SK-N-SH (cell line): ENCODE measurements around the gene TANGO6. TPM values are rescaled to one million over a fixed set of nuclear protein-coding genes. Genes with fewer than 3 reads are reported as not detected.

Source experiments
- CTCF ChIA-PET: fragments of 300-600, 350-600 bp; formaldehyde crosslinking; extraction: SDS; loops from one replicate; lab custom pipeline; 2021; lab: Yijun Ruan, JAX
- POLR2A ChIA-PET: fragments of 350-600 bp; sonication (Branson Sonifier 250); formaldehyde crosslinking; extraction: SDS; loops from one replicate; lab custom pipeline; 2020; ENCODE audit warnings: antibody characterized with exemption, inconsistent platforms; lab: Yijun Ruan, JAX
- DNase-seq: peaks from one replicate; pipeline ENCODE4 v3.0.0; 2012
- H2AFZ ChIP-seq: fragments of 200-600 bp; sonication (generic); 2 replicates; pipeline ENCODE4 v1.8.1; 2016; ENCODE audit warnings: antibody characterized with exemption, mild to moderate bottlenecking, low read depth
- H3F3A ChIP-seq: fragments of 200-600 bp; sonication (generic); replicated peaks from 2 replicates; pipeline ENCODE3; 2016; ENCODE audit warnings: antibody characterized with exemption, mild to moderate bottlenecking; ENCODE audit not compliant: insufficient read depth
- H3K27ac ChIP-seq, 2 experiments: fragments of 200-500 bp in 1 of 2; fragments of 200-600 bp in 1 of 2; sonication (Bioruptor generic) in 1 of 2; sonication (generic), shearing (Covaris generic) in 1 of 2; 2 replicates each; pipeline versions ENCODE4 v1.5.1 to v1.6.1; 2014 to 2016; ENCODE audit warnings: low read depth in 2 of 2, inconsistent platforms in 1 of 2, low read length in 1 of 2, mild to moderate bottlenecking in 1 of 2, mixed read lengths in 1 of 2
- H3K27me3 ChIP-seq: fragments of 200-600 bp; sonication (generic), shearing (Covaris generic); 2 replicates; pipeline ENCODE4 v1.6.1; 2016; ENCODE audit warnings: mixed run types; ENCODE audit not compliant: insufficient read depth
- H3K36me3 ChIP-seq, 2 experiments: fragments of 200-500 bp in 1 of 2; fragments of 200-600 bp in 1 of 2; sonication (Bioruptor generic) in 1 of 2; sonication (generic) in 1 of 2; replicated peaks in 1 of 2; 2 replicates each; pipeline versions ENCODE3 to v1.5.1; 2014 to 2016; ENCODE audit warnings: low read length in 1 of 2, mild to moderate bottlenecking in 1 of 2; ENCODE audit not compliant: insufficient read depth in 2 of 2, control insufficient read depth in 1 of 2
- H3K4me1 ChIP-seq, 2 experiments: fragments of 200-500 bp in 1 of 2; fragments of 200-600 bp in 1 of 2; sonication (Bioruptor generic) in 1 of 2; sonication (generic), shearing (Covaris generic) in 1 of 2; 2 replicates each; pipeline versions ENCODE4 v1.5.1 to v1.6.1; 2014 to 2016; ENCODE audit warnings: low read depth in 1 of 2, low read length in 1 of 2, mixed run types in 1 of 2; ENCODE audit not compliant: insufficient read depth in 2 of 2, control insufficient read depth in 1 of 2
- H3K4me2 ChIP-seq: fragments of 200-600 bp; sonication (generic), shearing (Covaris generic); 2 replicates; pipeline ENCODE4 v1.6.1; 2017; ENCODE audit warnings: mixed run types
- H3K4me3 ChIP-seq, 2 experiments: fragments of 200-500 bp in 1 of 2; fragments of 200-600 bp in 1 of 2; sonication (Bioruptor generic) in 1 of 2; sonication (generic), shearing (Covaris generic) in 1 of 2; 2 replicates each; pipeline versions ENCODE4 v1.5.1 to v1.8.1; 2014 to 2016; ENCODE audit warnings: low read depth in 2 of 2, inconsistent platforms in 1 of 2, low read length in 1 of 2, mild to moderate bottlenecking in 1 of 2, mixed read lengths in 1 of 2, moderate library complexity in 1 of 2
- H3K79me2 ChIP-seq: fragments of 200-600 bp; sonication (generic); 2 replicates; pipeline ENCODE4 v1.8.1; 2017; ENCODE audit warnings: mild to moderate bottlenecking; ENCODE audit not compliant: insufficient read depth
- H3K9ac ChIP-seq: fragments of 200-600 bp; sonication (generic); 2 replicates; pipeline ENCODE4 v1.6.1; 2017; ENCODE audit warnings: mixed run types
- H3K9me2 ChIP-seq: fragments of 200-600 bp; sonication (generic); 2 replicates; pipeline ENCODE4 v1.6.1; 2017; ENCODE audit warnings: mixed run types
- H3K9me3 ChIP-seq: fragments of 200-600 bp; sonication (generic); 2 replicates; pipeline ENCODE4 v1.6.1; 2017; ENCODE audit warnings: mixed run types, mild to moderate bottlenecking, moderate library complexity
- H4K20me1 ChIP-seq: fragments of 200-600 bp; sonication (generic); 2 replicates; pipeline ENCODE4 v1.6.1; 2017; ENCODE audit warnings: mild to moderate bottlenecking, mixed run types; ENCODE audit not compliant: insufficient read depth
- CHD2 ChIP-seq: fragments of 150-350 bp; IDR thresholded peaks from 2 replicates; pipeline ENCODE4 v1.6.1; 2018; ENCODE audit warnings: low read length; ENCODE audit not compliant: partially characterized antibody
- ELF1 ChIP-seq: IDR thresholded peaks from 2 replicates; pipeline ENCODE4 v1.4.0; 2012
- EP300 ChIP-seq, 2 experiments: IDR thresholded peaks; 2 replicates each; pipeline versions ENCODE4 v1.4.0 to v1.6.1; 2012; ENCODE audit warnings: borderline replicate concordance in 1 of 2, low read depth in 1 of 2, low read length in 1 of 2
- EZH2phosphoT487 ChIP-seq: fragments of 200-600 bp; sonication (generic); IDR thresholded peaks from 2 replicates; pipeline ENCODE4 v1.6.1; 2017; ENCODE audit warnings: low read depth, mixed run types, mild to moderate bottlenecking, antibody characterized with exemption, moderate library complexity, borderline replicate concordance
- FOSL2 ChIP-seq: IDR thresholded peaks from 2 replicates; pipeline ENCODE4 v1.4.0; 2012; ENCODE audit warnings: low read depth, mild to moderate bottlenecking, moderate library complexity, borderline replicate concordance
- FOXJ3 ChIP-seq: sonication (generic); formaldehyde crosslinking; IDR thresholded peaks from 2 replicates; pipeline ENCODE4 v1.5.1; 2020; ENCODE audit warnings: mild to moderate bottlenecking, missing genetic modification reagents
- FOXM1 ChIP-seq: IDR thresholded peaks from 2 replicates; pipeline ENCODE4 v1.4.0; 2012; ENCODE audit warnings: low read depth, mild to moderate bottlenecking
- GATA2 ChIP-seq: sonication (generic); formaldehyde crosslinking; IDR thresholded peaks from 2 replicates; pipeline ENCODE4 v1.5.0; 2020; ENCODE audit warnings: mild to moderate bottlenecking, missing genetic modification reagents
- IRF3 ChIP-seq: fragments of 150-350 bp; IDR thresholded peaks from 2 replicates; pipeline ENCODE4 v1.6.1; 2016; ENCODE audit warnings: mild to moderate bottlenecking, low read depth, low read length
- JUND ChIP-seq: IDR thresholded peaks from 2 replicates; pipeline ENCODE4 v1.4.0; 2012
- MEF2A ChIP-seq: IDR thresholded peaks from 2 replicates; pipeline ENCODE4 v1.4.0; 2012; ENCODE audit warnings: low read depth, borderline replicate concordance
- MXI1 ChIP-seq: IDR thresholded peaks from 2 replicates; pipeline ENCODE4 v1.6.1; 2012; ENCODE audit warnings: mild to moderate bottlenecking, low read depth, low read length, improper control_type of control experiment
- NFIC ChIP-seq: IDR thresholded peaks from 2 replicates; pipeline ENCODE4 v1.4.0; 2012; ENCODE audit warnings: borderline replicate concordance
- NRF1 ChIP-seq: IDR thresholded peaks from 2 replicates; pipeline ENCODE4 v1.6.1; 2012; ENCODE audit warnings: low read depth, mild to moderate bottlenecking, low read length
- PBX3 ChIP-seq: IDR thresholded peaks from 2 replicates; pipeline ENCODE4; 2012
- POLR2AphosphoS5 ChIP-seq: IDR thresholded peaks from 2 replicates; pipeline ENCODE4 v1.6.1; 2012; ENCODE audit warnings: low read depth, low read length
- RCOR1 ChIP-seq: fragments of 150-350 bp; IDR thresholded peaks from 2 replicates; pipeline ENCODE4 v1.6.1; 2017; ENCODE audit warnings: antibody characterized with exemption, low read length
- RFX5 ChIP-seq: IDR thresholded peaks from 2 replicates; pipeline ENCODE4 v1.6.1; 2012; ENCODE audit warnings: mild to moderate bottlenecking, improper control_type of control experiment, low read length
- RXRA ChIP-seq: IDR thresholded peaks from 2 replicates; pipeline ENCODE4 v1.4.0; 2012; ENCODE audit warnings: low read depth, mild to moderate bottlenecking, borderline replicate concordance
- SIN3A ChIP-seq: IDR thresholded peaks from 2 replicates; pipeline ENCODE4 v1.6.1; 2012; ENCODE audit warnings: low read depth, mild to moderate bottlenecking, low read length, moderate library complexity, borderline replicate concordance
- SMC3 ChIP-seq: IDR thresholded peaks from 2 replicates; pipeline ENCODE4 v1.6.1; 2012; ENCODE audit warnings: low read depth, low read length, improper control_type of control experiment
- TAF1 ChIP-seq: IDR thresholded peaks from 2 replicates; pipeline ENCODE4 v1.6.1; 2012; ENCODE audit warnings: low read depth, mild to moderate bottlenecking, low read length, moderate library complexity, borderline replicate concordance
- TCF12 ChIP-seq: IDR thresholded peaks from 2 replicates; pipeline ENCODE4 v1.4.0; 2012
- TEAD4 ChIP-seq: IDR thresholded peaks from 2 replicates; pipeline ENCODE4 v1.4.0; 2012; ENCODE audit warnings: mild to moderate bottlenecking, borderline replicate concordance; ENCODE audit not compliant: insufficient read depth
- USF1 ChIP-seq: IDR thresholded peaks from 2 replicates; pipeline ENCODE4 v1.4.0; 2012; ENCODE audit warnings: low read depth, borderline replicate concordance
- WGBS: methylation state at CpG from one replicate; pipeline ENCODE4 v1.1.6; 2017; ENCODE audit warnings: low lambda C conversion rate; 5-methylcytosine and 5-hydroxymethylcytosine counted together
- polyA plus RNA-seq, 3 experiments: library from polyadenylated mRNA; depleted of rRNA; stranded (reverse); fragments of >200 nt; gene quantifications; 2 replicates each; pipeline ENCODE4 v1.2.3, GENCODE V29; 2012
- TF ChIP-seq, protein P1 (sequence below): fragments of 200-600 bp; sonication (generic); IDR thresholded peaks from 2 replicates; pipeline ENCODE4 v1.6.1; 2017; ENCODE audit warnings: antibody characterized with exemption, mild to moderate bottlenecking, moderate library complexity
- TF ChIP-seq, protein P2 (sequence below): fragments of 150-350 bp; IDR thresholded peaks from 2 replicates; pipeline ENCODE4 v1.6.1; 2017; ENCODE audit warnings: antibody characterized with exemption, low read length, low read depth, borderline replicate concordance
- TF ChIP-seq, protein P3 (sequence below): IDR thresholded peaks from 2 replicates; pipeline ENCODE4 v1.4.0; 2012; ENCODE audit warnings: low read depth

TANGO6 gene
- polyA plus RNA-seq, 1 of the 3 experiments (the other 2 are of a cell fraction), result 5.5 TPM

- Histone ChIP-seq H3F3A (peaks cover 4% of the 10 kb centered on the region), H3K9ac (peak overlapping the region; percentile 93), H3K9me2 (no peaks in the 10 kb centered on the region), H3K27ac (peak overlapping the region; percentile 86 to 97)
- CTCF ChIA-PET, result interaction anchor here (1.5 to 2.7 kb wide), 5 partner anchors 8 to 288 kb away, joined by 6 to 17 read pairs (median 9); partner anchors contain the start of gene TANGO6
- POLR2A ChIA-PET, result interaction anchor here (0.6 to 1.8 kb wide), 3 partner anchors 9 to 231 kb away, joined by 3 to 5 read pairs (median 3); no protein-coding TSS in a partner anchor
- TF ChIP-seq NFIC (no peak), POLR2AphosphoS5 (no peak), SIN3A (0 out of 2 replicates have a peak, but pooled peaks have one; percentile 53), IRF3 (no peak), NRF1 (no peak), RCOR1 (no peak), RXRA (no peak), TEAD4 (no peak), GATA2 (CRISPR knock-in tag) (no peak), PBX3 (no peak), FOSL2 (no peak), EZH2phosphoT487 (no peak), TCF12 (no peak), MEF2A (no peak), CHD2 (peak; percentile 72), SMC3 (no peak), EP300 (IDR thresholded peaks at IDR 0.05; ENCODE audit: borderline replicate concordance in 1 of 2, low read depth in 1 of 2, low read length in 1 of 2) (peak in 1 of 2 experiments; percentile 44; a peak in 1 of 4 replicates), RFX5 (no peak), JUND (no peak), FOXJ3 (CRISPR knock-in tag) (no peak), MXI1 (no peak; the same call in 1 of the 2 replicates), FOXM1 (no peak), USF1 (no peak), ELF1 (no peak), TAF1 (peak; percentile 58; the same call in 1 of the 2 replicates)
- TF ChIP-seq, protein P1, sequence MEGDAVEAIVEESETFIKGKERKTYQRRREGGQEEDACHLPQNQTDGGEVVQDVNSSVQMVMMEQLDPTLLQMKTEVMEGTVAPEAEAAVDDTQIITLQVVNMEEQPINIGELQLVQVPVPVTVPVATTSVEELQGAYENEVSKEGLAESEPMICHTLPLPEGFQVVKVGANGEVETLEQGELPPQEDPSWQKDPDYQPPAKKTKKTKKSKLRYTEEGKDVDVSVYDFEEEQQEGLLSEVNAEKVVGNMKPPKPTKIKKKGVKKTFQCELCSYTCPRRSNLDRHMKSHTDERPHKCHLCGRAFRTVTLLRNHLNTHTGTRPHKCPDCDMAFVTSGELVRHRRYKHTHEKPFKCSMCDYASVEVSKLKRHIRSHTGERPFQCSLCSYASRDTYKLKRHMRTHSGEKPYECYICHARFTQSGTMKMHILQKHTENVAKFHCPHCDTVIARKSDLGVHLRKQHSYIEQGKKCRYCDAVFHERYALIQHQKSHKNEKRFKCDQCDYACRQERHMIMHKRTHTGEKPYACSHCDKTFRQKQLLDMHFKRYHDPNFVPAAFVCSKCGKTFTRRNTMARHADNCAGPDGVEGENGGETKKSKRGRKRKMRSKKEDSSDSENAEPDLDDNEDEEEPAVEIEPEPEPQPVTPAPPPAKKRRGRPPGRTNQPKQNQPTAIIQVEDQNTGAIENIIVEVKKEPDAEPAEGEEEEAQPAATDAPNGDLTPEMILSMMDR, result no peak
- TF ChIP-seq, protein P2, sequence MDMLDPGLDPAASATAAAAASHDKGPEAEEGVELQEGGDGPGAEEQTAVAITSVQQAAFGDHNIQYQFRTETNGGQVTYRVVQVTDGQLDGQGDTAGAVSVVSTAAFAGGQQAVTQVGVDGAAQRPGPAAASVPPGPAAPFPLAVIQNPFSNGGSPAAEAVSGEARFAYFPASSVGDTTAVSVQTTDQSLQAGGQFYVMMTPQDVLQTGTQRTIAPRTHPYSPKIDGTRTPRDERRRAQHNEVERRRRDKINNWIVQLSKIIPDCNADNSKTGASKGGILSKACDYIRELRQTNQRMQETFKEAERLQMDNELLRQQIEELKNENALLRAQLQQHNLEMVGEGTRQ, result no peak
- TF ChIP-seq, protein P3, sequence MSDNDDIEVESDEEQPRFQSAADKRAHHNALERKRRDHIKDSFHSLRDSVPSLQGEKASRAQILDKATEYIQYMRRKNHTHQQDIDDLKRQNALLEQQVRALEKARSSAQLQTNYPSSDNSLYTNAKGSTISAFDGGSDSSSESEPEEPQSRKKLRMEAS, result no peak
- TF ChIP-seq, all 33 proteins: peak for 4
- H3K79me2 ChIP-seq, result peaks cover 96% of the 10 kb centered on the region
- no peak overlapping the region for H2AFZ ChIP-seq
- 1% methylated on average over 53 of the region's 53 CpGs for WGBS
- H3K9me3 ChIP-seq, result no peaks in the 10 kb centered on the region
- H3K27me3 ChIP-seq, result no peaks in the 10 kb centered on the region
- H4K20me1 ChIP-seq, result peaks cover 25% of the 10 kb centered on the region
- peak; percentile 99 for DNase-seq
- H3K4me1 ChIP-seq, result peaks cover 11 to 14% of the 10 kb centered on the region in 2 experiments; a peak in 3 of 4 replicates
- H3K36me3 ChIP-seq, result peaks cover 23 to 35% of the 10 kb centered on the region in 2 experiments
- peak overlapping the region; percentile 74 for H3K4me2 ChIP-seq
- peak overlapping the region; percentile 85 to 88 for H3K4me3 ChIP-seq
Measured at GRCh38 chr16:69131839-69132423, 288.6 kb downstream of the TANGO6 start.
